H7 (cell line): Measurements from ENCODE around the gene WWOX. TPM values are rescaled to one million over a fixed set of nuclear protein-coding genes. Genes with fewer than 3 reads are reported as not detected.

Experiments
- DNase-seq: peaks from one replicate; pipeline ENCODE4 v3.0.0; 2012
- H3K27me3 ChIP-seq: 2 replicates; pipeline ENCODE4 v1.6.0; 2011; ENCODE audit warnings: mild to moderate bottlenecking, low read length; ENCODE audit not compliant: control insufficient read depth, insufficient read depth
- H3K36me3 ChIP-seq: replicated peaks from 2 replicates; pipeline ENCODE4 v1.5.1; 2011; ENCODE audit warnings: low read length; ENCODE audit not compliant: control insufficient read depth, insufficient read depth
- H3K4me3 ChIP-seq: 2 replicates; pipeline ENCODE4 v1.5.1; 2011; ENCODE audit warnings: low read depth, mild to moderate bottlenecking, control low read depth, low read length, moderate library complexity; ENCODE audit not compliant: insufficient read depth
- total RNA-seq: library from RNA; depleted of rRNA; stranded (reverse); fragments of >200 nt; shearing (Covaris generic); gene quantifications from 2 replicates; pipeline ENCODE4 v1.2.3, GENCODE V29; 2014

WWOX gene
- total RNA-seq, 1 experiment from 2014 or later = 29.2 TPM

- no peaks in the 10 kb centered on the region for H3K36me3 ChIP-seq
- no peak overlapping the region for H3K4me3 ChIP-seq
- DNase-seq = peak; percentile 28
- H3K27me3 ChIP-seq = no peaks in the 10 kb centered on the region
These were observed 272.8 kb downstream of the WWOX start for GRCh38 chr16:78372277-78372676.

- Histone ChIP-seq H3K27me3 (no peaks in the 10 kb centered on the region), H3K4me3 (no peak overlapping the region), H3K36me3 (no peaks in the 10 kb centered on the region)
- no peak for DNase-seq
These were observed 275.7 kb downstream of the WWOX start for GRCh38 chr16:78375055-78375679.

- no peaks in the 10 kb centered on the region for H3K27me3 ChIP-seq
- no peaks in the 10 kb centered on the region for H3K36me3 ChIP-seq
- H3K4me3 ChIP-seq = no peak overlapping the region
- DNase-seq = no peak
These were observed 277.0 kb downstream of the WWOX start for GRCh38 chr16:78376452-78376851.

GRCh38 chr16:78377312-78377711 lies 277.9 kb downstream of the WWOX start:
- Histone ChIP-seq H3K36me3 (no peaks in the 10 kb centered on the region), H3K4me3 (no peak overlapping the region), H3K27me3 (no peaks in the 10 kb centered on the region)
- no peak for DNase-seq

- no peaks in the 10 kb centered on the region for H3K27me3 ChIP-seq
- H3K36me3 ChIP-seq = no peaks in the 10 kb centered on the region
- no peak overlapping the region for H3K4me3 ChIP-seq
- DNase-seq = no peak
These were observed 281.6 kb downstream of the WWOX start for GRCh38 chr16:78381060-78381459.

- no peaks in the 10 kb centered on the region for H3K36me3 ChIP-seq
- no peak for DNase-seq
These were observed 283.7 kb downstream of the WWOX start for GRCh38 chr16:78383118-78383517.

GRCh38 chr16:78385086-78385805 lies 285.8 kb downstream of the WWOX start:
- Histone ChIP-seq H3K36me3 (no peaks in the 10 kb centered on the region), H3K4me3 (no peak overlapping the region), H3K27me3 (no peaks in the 10 kb centered on the region)
- DNase-seq = no peak

More at GRCh38 chr16:78383118-78383517, 283.7 kb downstream of the WWOX start:
- Histone ChIP-seq H3K27me3 (no peaks in the 10 kb centered on the region), H3K4me3 (no peak overlapping the region)

GRCh38 chr16:78386557-78387324 lies 287.3 kb downstream of the WWOX start:
- Histone ChIP-seq H3K36me3 (no peaks in the 10 kb centered on the region), H3K4me3 (no peak overlapping the region), H3K27me3 (no peaks in the 10 kb centered on the region)
- DNase-seq = no peak

GRCh38 chr16:78389009-78389498 lies 289.6 kb downstream of the WWOX start:
- no peak overlapping the region for H3K4me3 ChIP-seq
- H3K27me3 ChIP-seq = no peaks in the 10 kb centered on the region
- H3K36me3 ChIP-seq = no peaks in the 10 kb centered on the region
- no peak for DNase-seq

GRCh38 chr16:78390092-78390491 lies 290.6 kb downstream of the WWOX start:
- Histone ChIP-seq H3K36me3 (no peaks in the 10 kb centered on the region), H3K4me3 (no peak overlapping the region), H3K27me3 (no peaks in the 10 kb centered on the region)
- no peak for DNase-seq

- H3K4me3 ChIP-seq = no peak overlapping the region
- H3K27me3 ChIP-seq = no peaks in the 10 kb centered on the region
- no peaks in the 10 kb centered on the region for H3K36me3 ChIP-seq
- no peak for DNase-seq
These were observed 291.3 kb downstream of the WWOX start for GRCh38 chr16:78390508-78391324.

GRCh38 chr16:78392585-78393195 lies 293.2 kb downstream of the WWOX start:
- H3K27me3 ChIP-seq = no peaks in the 10 kb centered on the region
- H3K36me3 ChIP-seq = no peaks in the 10 kb centered on the region
- H3K4me3 ChIP-seq = no peak overlapping the region
- DNase-seq = no peak

- Histone ChIP-seq H3K27me3 (no peaks in the 10 kb centered on the region), H3K36me3 (no peaks in the 10 kb centered on the region), H3K4me3 (no peak overlapping the region)
- no peak for DNase-seq
These were observed 295.6 kb downstream of the WWOX start for GRCh38 chr16:78395035-78395434.

GRCh38 chr16:78396046-78396445 lies 296.6 kb downstream of the WWOX start:
- Histone ChIP-seq H3K36me3 (no peaks in the 10 kb centered on the region), H3K27me3 (no peaks in the 10 kb centered on the region), H3K4me3 (no peak overlapping the region)
- DNase-seq = no peak
